AG09309 (cell line): ENCODE results near the gene PPARD.

Source experiments
- DNase-seq: peaks from one replicate; pipeline ENCODE4 v3.0.0-alpha.2; 2010; ENCODE audit warnings: low read depth
- H3K4me3 ChIP-seq: 2 replicates; pipeline ENCODE4 v1.5.1; 2011; ENCODE audit warnings: mild to moderate bottlenecking, low read depth, low read length, moderate library complexity; ENCODE audit not compliant: control insufficient read depth
- TF ChIP-seq, protein P1 (sequence below): IDR thresholded peaks from 2 replicates; pipeline ENCODE4 v1.5.1; 2011; ENCODE audit warnings: mild to moderate bottlenecking, low read depth, low read length, inconsistent platforms; ENCODE audit not compliant: insufficient read depth, control insufficient read depth; ENCODE audit errors: missing control alignments

Gene PPARD

GRCh38 chr6:35297601-35298481 is 44.5 kb upstream of the PPARD start, which contains the start of gene DEF6:
Gene DEF6 (plus strand): TSS chr6:35297818. CDS start chr6:35297857, 39 bp downstream.
- TF ChIP-seq, protein P1, sequence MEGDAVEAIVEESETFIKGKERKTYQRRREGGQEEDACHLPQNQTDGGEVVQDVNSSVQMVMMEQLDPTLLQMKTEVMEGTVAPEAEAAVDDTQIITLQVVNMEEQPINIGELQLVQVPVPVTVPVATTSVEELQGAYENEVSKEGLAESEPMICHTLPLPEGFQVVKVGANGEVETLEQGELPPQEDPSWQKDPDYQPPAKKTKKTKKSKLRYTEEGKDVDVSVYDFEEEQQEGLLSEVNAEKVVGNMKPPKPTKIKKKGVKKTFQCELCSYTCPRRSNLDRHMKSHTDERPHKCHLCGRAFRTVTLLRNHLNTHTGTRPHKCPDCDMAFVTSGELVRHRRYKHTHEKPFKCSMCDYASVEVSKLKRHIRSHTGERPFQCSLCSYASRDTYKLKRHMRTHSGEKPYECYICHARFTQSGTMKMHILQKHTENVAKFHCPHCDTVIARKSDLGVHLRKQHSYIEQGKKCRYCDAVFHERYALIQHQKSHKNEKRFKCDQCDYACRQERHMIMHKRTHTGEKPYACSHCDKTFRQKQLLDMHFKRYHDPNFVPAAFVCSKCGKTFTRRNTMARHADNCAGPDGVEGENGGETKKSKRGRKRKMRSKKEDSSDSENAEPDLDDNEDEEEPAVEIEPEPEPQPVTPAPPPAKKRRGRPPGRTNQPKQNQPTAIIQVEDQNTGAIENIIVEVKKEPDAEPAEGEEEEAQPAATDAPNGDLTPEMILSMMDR, result peak; percentile 70
- peak; percentile 27 for DNase-seq
- peak within 1 kb of the TSS; percentile 29 for H3K4me3 ChIP-seq

GRCh38 chr6:35298625-35299140 is 43.7 kb upstream of the PPARD start:
- DNase-seq, result no peak
- TF ChIP-seq, protein P1, result no peak
- H3K4me3 ChIP-seq, result no peak overlapping the region

DNA sequence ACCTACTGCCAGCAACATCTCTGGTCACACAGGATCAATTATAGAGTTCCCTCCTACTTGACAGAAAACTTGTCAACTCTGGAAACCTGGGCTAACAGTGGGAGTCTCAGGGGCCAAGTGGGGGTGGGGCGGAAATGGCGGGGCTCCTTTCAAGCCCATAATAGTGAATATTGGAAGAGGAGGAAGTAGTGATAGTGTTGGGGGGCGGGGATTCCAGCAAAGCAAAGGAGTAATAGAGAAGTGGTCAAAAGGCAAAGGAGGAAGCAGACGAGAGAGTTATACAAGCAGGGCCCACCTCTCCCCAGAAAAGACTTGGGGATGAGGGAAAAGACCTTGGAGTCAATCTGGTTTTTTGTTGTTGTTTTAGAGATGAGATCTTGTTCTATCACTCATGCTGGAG is 42.7 kb upstream of the PPARD start:
- TF ChIP-seq, protein P1, result no peak
- no peak overlapping the region for H3K4me3 ChIP-seq
- no peak for DNase-seq

DNA sequence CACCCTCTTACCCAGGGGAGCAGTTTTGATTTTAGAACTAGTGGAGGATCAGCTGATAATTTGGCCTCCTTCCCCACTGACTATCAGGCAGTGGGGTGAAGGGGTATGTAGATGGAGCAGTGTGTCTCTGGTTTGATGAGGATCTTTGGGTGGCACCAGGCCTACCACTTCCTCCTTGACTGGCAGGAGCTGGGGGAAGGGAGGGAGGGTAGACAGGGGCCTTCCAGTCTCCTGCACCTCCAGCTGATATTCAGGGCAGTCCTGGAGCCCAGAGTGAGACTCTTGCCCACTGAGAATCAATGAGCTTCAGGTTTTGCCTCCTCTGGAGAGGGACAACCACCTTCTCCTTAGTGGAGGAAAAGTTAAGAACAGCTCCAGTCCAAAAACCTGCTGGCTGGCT is 41.5 kb upstream of the PPARD start:
- DNase-seq, result no peak
- no peak overlapping the region for H3K4me3 ChIP-seq
- TF ChIP-seq, protein P1, result no peak

DNA sequence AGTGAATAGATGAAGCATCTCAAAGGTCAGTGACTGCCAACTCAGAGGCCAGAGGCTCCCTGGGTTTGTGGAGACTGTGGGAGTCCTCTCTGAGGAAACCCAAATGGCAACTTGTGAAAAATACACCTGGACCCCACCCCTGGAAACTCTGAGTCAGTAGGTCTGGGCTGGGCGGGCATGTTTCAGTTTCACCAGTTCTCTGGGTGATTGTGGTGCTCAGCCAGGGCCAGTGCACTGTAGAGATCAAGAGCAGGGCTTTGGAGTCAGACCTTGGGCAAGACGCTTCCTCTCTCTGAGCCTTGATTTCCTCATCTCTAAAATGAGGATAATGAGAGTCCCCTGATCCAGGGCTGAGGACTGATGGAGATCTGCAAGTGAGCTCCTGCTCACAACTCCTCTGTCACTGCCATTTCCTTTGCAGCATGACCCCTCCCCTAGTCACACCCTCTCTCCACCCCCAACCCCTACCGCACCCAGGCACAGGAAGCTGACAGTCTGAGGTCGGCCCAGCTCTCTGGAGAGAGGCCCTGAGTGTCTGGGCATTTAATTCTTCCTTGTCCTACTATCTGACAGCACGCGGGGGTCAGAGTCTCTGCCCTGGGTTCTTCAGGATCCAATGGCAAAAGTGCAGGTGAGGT is 39.6 kb upstream of the PPARD start:
- H3K4me3 ChIP-seq, result no peak overlapping the region
- TF ChIP-seq, protein P1, result no peak
- DNase-seq, result no peak

GRCh38 chr6:35304299-35304698 is 38.1 kb upstream of the PPARD start:
- H3K4me3 ChIP-seq, result no peak overlapping the region
- no peak for DNase-seq
- TF ChIP-seq, protein P1, result no peak
